Measurements from ENCODE around the gene ANXA5.
A peak's percentile ranks its signal among the peaks of the same experiment; 100 is the strongest.
"Not testable (repeated sequence)": the region's sequence is repeated elsewhere in the genome, so short reads cannot be mapped to it uniquely, and the experiment has no call there.

The ANXA5 gene

GRCh38 chr4:121696581-121697461, at the start of gene ANXA5:
TSS of gene ANXA5 (minus strand) at chr4:121696980. CDS start at chr4:121696589, 391 bp downstream.
- no peak for DNase-seq

- no peak for DNase-seq
Observed at GRCh38 chr4:121742794-121743193, 46.0 kb upstream of the ANXA5 start.

DNA sequence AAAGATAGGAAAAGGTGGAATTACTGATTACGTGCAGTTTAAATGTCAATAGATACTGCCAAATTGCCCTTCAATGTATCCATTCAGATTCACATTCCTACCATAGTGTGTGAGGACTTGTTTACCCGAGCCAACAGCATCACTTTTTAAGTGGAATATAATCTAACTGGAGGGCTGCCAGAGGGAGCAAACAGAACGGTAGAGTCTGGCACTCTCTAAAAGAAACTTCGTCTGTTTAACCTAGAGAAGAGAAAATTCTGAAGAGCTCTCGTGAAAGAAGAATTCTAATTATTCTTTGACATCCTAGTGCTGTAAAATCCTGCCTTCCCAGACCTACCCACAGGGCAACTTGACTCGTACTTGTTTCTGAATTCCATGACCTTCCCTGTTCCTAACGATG, 45.0 kb upstream of the ANXA5 start:
- no peak for DNase-seq

DNA sequence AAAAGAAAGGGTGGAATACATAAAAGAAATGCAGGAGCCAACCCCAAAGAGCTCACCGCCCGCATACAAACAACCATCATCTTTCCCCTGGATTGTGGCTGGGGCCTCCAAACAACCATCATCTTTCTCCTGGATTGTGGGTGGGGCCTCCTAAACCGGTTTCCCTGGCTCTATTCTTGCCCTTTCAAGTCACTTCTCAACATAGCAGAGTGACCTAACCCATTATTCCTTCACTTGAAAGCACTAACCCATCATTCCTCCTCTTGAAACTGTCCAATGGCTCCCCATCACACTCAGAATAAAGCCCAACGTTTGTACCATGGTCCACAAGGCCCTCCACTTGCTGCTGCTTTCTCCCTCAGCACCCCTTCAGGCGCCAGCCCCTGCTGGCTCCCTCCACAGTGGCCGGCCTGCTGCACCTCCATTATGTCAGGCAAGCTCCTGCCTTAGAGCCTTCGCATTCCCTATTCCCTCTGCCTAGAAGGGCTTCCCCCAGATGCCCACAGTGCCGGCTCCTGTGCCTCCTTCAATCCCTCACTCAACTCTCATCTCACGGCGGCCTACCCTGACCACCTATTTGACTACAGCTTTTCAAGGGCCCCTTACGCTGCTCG, 44.1 kb upstream of the ANXA5 start:
- DNase-seq = no peak

GRCh38 chr4:121739575-121739974, 42.8 kb upstream of the ANXA5 start:
- no peak for DNase-seq

DNA sequence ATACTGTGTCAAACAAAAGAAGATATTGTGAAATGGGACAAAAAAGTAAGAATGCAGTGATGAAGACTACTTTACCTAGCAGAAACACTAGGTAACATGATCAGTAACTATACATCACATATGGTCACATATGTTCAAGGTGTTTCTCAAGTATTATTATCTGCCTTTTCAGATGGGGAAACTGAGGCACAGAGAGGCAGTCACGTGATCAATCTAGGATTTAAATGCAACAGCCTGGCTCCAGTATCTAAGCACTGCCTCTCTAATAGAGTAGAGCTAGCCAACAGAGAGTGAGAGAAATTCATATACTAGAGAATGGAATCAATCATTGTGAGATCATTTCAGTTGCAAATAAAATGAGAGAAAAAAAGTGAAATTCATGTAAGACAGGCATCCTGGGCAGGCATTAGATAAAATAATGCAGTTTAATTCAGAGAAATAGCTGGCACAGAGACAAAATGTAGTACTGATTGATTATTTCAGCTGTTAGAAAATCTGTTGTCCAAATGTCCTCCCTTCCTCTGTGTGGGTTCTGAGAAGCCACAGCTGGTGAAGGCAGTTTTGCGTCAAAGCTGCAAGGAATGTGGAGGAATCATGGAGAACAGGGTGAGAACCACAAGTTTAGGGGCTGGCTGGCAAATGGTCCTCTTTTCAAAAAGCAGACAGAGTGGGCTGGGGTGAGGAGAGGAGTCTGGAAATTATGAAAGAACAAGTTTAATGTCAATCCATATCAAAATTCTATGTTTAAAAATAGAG, 42.2 kb upstream of the ANXA5 start:
- no peak for DNase-seq

DNA sequence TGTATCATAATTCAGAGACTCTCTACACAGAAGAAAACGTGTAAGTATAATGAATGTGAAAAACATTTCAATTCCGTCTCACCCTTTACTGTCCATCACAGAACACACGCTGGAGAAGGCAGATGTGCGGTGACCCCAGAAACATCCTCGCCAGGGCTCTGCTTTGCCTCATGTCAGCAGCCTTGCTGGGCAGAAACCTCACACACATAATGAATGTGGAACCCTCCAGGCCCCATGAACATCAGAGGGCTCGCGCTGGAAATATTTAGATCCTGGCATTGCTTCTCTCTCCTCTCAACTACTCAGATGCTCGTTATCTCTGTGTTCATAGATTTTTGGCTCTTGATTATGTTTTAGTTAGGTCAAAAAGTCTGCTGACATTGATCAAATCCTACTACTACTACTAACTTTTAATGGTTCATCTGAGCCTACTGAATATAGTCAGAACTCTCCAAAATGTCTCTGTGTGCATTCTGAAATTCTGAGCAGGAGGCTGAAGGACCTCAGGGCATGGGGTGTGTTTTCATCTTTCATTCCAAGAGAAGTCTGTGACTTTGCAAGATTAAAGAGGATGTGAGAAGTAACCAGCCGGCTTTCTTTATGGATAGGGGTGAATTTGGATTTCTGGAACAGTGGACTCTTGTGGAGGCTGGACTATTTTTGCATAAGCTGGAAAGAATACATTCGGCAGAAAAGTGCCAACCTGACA, 41.2 kb upstream of the ANXA5 start:
- no peak for DNase-seq

GRCh38 chr4:121736735-121737351, 40.1 kb upstream of the ANXA5 start:
- peak; percentile 14 to 24 for DNase-seq

GRCh38 chr4:121734571-121734970, 37.8 kb upstream of the ANXA5 start:
- DNase-seq = no peak

- no peak for DNase-seq
Observed at GRCh38 chr4:121733942-121734341, 37.2 kb upstream of the ANXA5 start.

DNA sequence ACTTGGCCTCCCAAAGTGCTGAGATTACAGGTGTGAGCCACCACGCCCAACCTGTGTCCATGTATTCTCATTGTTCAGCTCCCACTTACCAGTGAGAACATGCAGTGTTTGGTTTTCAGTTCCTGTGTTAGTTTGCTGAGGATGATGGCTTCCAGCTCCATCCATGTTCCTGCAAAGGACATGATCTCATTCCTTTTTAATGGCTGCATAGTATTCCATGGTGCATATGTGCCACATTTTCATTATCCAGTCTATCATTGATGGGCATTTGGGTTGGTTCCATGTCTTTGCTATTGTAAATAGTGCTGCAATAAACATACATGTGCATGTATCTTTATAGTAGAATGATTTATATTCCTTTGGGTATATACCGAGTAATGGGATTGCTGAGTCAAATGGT, 33.0 kb upstream of the ANXA5 start:
- DNase-seq = not testable (repeated sequence)

- no peak for DNase-seq
Observed at GRCh38 chr4:121728798-121729226, 32.0 kb upstream of the ANXA5 start.

DNA sequence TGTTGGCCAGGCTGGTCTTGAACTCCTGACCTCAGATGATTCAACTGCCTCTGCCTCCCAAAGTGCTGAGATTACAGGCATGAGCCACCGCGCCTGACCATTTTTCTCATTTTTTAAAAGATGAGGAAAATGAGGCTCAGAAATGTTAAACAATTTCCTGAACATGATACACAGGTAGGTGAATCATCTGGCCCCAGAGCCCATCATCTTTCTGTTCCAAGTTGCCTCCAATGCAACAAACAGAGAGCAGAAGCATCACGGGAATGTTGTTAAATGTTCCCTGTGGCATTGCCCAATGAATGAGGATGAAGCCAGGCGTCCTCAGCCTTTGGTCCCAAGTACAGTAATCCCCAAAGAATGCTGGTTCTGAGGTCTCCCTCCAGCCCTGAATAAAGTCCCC, 31.3 kb upstream of the ANXA5 start:
- DNase-seq = no peak

DNA sequence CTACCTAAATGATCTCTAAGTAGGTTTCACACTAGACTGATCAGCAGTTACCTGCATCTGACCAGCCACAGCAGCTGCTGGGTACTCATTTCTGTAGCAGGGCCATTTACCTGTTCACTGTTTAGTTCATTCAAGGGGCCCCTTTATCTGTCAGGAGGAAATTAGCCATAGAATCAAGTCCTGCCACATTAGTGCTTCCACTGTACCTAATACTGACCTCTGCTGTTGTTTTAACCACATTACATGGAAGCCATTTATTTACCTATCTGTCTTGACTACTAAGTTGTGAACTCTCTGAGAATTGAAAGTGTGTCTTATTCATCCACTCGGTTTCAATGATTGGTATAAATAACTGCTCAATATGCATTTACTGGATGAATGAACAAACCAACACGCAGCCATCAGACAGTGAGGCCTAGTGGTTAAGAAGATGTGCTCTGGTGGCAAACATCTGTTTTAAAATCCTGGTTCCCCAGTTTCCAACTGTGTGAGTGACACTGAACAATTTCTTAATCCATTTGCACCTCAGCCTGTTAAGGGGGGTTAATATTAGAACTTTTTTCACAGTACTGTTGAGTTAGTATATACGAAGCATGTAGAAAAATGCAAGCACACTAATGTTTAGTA, 30.0 kb upstream of the ANXA5 start:
- DNase-seq = peak; percentile 39

DNA sequence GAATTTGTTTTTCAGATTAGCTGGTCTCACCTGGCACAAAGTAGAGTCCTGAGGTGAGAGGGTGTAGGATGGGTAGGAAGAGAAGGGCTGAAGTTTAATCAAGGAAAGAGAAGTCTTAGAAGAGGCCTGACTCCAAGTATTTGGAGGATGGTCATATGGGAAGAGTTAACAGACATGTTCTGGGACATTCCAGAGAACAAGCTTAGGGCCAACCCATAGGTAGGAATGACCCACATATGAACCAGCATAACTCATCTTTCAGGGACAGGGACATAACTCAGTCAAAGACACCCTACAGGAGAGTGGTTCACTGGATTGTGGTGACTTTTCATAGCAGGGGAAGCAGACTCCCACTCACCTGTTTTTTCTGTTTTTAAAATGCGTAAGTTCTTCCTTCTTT, 27.9 kb upstream of the ANXA5 start:
- DNase-seq = no peak

DNA sequence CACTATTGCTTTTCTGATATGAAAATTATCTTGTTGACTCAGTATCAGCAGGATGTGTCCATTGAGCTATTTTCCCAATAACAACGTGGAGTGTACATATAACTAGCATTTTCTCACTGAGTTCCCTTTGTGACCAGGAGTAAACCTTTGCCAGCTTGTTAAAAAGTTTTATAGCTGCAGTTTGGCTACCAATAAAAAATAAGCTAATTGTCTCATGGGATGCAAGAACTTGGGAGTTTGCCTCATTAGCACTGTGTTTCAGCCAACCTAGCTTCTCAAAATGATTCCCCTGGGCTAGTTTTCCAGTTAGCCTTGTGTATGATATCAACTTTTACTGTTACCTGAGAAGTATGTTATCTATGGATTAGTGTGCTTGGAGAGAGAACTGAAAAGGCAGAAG, 24.9 kb upstream of the ANXA5 start:
- DNase-seq = no peak

- DNase-seq = no peak
Observed at GRCh38 chr4:121720109-121720508, 23.3 kb upstream of the ANXA5 start.

DNA sequence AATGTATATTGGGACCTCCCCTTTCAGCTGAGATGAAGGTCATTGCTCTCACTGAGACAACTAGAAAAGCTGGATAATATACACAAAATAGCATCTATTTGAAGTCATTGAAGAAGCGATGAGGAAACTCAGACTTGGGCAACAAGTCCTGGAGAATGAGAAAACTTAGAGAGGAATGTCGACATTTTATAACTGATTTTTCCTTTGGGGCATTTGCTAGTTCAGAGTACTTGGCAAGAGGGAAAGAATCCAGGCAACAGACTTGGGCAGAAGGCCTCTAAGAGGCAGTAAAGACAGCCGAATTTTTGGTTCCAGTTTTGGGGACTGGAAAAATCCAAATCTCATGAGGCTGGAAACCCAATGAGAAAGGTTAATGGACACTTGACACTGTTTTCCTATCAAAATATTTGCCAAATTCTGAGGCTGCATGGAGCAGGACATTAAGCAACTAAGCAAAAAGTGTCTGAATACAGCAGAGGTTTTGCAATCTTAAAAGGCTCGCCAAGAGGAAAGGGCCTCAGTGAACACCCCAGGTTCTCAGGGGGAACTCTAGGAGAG, 21.0 kb upstream of the ANXA5 start:
- no peak for DNase-seq

- DNase-seq = no peak
Observed at GRCh38 chr4:121714548-121714947, 17.8 kb upstream of the ANXA5 start.

DNA sequence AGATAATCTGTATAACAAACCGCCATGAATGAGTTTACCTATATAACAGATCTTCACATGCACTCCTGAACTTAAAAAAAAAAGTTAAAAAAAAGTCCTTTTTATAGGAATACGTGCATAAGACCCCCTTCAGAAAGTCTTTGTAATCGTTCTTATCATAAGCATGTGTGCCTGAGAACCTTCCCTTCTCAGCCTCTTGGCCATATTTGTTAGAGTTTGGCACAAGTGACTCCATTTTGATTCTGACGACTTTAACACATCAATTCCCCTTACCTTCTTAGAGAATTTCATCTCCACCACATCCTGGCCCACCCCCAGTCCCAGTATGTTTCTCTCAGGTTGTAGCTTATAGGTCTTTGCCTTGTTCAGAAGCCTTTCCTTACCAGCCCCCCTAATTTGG, 16.0 kb upstream of the ANXA5 start:
- no peak for DNase-seq

- no peak for DNase-seq
Observed at GRCh38 chr4:121712001-121712651, 15.3 kb upstream of the ANXA5 start.

Data from AML-193 (cell line).